Fibroblast of lung (primary cell): ENCODE data around the gene ADCY4.

Experiments
- CTCF ChIP-seq, 2 donors: IDR thresholded peaks in 1 of 2; conservative IDR thresholded peaks in 1 of 2; 1 replicate in 1 of 2; 2 replicates in 1 of 2; pipeline ENCODE4 v1.5.1; 2011 to 2012; ENCODE audit warnings: low read length in 2 of 2, control low read depth in 1 of 2, inconsistent platforms in 1 of 2, low read depth in 1 of 2, mild to moderate bottlenecking in 1 of 2
- EZH2 ChIP-seq: IDR thresholded peaks from 2 replicates; pipeline ENCODE4 v1.5.1; 2012; ENCODE audit warnings: low read length, control low read depth, mild to moderate bottlenecking; ENCODE audit errors: missing control alignments

DNA sequence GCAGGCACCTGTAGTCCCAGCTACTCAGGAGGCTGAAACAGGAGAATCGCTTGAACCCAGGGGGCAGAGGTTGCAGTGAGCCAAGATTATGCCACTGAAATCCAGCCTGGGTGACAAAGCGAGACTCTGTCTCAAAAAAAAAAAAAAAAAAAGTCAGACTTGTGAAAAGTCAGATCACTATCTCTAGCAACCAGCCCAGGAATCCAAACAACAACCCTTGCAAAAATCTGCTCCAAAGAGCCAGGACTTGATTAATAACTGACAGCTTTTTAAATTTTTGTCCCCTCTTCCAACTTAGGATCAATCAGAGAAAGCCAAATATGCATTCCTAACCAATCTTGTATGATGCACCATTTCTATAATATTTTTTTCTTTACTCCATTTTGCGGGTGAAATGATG is 25.4 kb upstream of the ADCY4 start:
- TF ChIP-seq CTCF (conservative IDR thresholded peaks at IDR 0.05 in 1 of 2, IDR thresholded peaks at IDR 0.05 in 1 of 2; ENCODE audit: low read depth in 1 of 2, low read length in 2 of 2) = no peak
- TF ChIP-seq EZH2 = no peak
